Right lobe of liver (tissue), 4 donors: ENCODE results near the gene MAP3K5.

Experiments
- CTCF ChIP-seq, 4 donors: fragments of 200-600 bp in 3 of 4; fragments of 450-650 bp in 1 of 4; IDR thresholded peaks; one replicate each; pipeline versions ENCODE4 v1.5.1 to v1.8.0; 2016 to 2022; ENCODE audit warnings: antibody characterized with exemption in 4 of 4, mild to moderate bottlenecking in 2 of 4
- POLR2A ChIP-seq: fragments of 450-650 bp; IDR thresholded peaks from one replicate; pipeline ENCODE4 v1.6.1; 2017; ENCODE audit warnings: antibody characterized with exemption, mild to moderate bottlenecking
- donor health status: DM: no; HTN: no; CAD: no.
- donor health status: DM: no; HTN: no; CAD: no.
- donor health status: DM: no; HTN: yes; CAD: no.

- no peak for TF ChIP-seq CTCF (IDR thresholded peaks at IDR 0.05)
- TF ChIP-seq POLR2A: no peak
Measured at GRCh38 chr6:136508725-136509392, 283.4 kb downstream of the MAP3K5 start.
